Cerebellar cortex (tissue), 1 donor: ENCODE measurements around the gene CHCHD6.
A peak's percentile ranks its signal among the peaks of the same experiment; 100 is the strongest.

Experiments used
- DNase-seq: peaks from one replicate; pipeline ENCODE4 v3.0.0-alpha.2; 2015; ENCODE audit warnings: low spot score

CHCHD6 gene

GRCh38 chr3:126743781-126744180 lies 39.7 kb downstream of the CHCHD6 start:
- no peak for DNase-seq

DNA sequence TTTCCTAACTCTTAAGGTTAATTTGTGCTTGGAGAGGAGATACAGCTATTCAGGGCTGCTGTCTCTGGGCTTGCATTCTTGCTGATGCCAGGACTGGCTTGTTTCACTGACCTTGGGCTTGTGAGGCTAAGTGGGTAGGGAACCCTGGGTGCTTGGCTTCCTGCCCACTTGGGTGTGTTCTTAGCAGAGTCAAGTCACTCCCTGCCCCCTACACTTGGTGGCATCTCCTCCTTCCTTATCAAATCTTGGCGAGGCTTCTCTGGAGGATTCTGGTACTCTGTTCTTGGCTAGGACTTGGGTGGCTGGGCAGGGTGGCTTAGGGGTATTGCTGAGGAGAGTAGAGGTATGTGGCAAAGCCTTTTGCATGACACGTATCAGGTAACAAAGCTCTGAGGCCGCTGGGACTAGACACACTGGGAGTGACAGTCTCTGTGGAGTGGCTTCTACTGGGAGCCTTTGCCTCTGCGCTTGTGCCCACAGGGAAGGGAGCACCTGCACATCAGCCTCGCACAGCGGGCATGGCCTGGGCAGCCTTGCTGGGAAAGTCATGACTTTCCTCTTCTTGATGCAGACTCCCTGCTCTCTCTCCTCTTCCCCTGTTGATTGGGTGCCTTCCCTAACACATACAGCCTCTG lies 41.8 kb downstream of the CHCHD6 start:
- DNase-seq, result no peak

DNA sequence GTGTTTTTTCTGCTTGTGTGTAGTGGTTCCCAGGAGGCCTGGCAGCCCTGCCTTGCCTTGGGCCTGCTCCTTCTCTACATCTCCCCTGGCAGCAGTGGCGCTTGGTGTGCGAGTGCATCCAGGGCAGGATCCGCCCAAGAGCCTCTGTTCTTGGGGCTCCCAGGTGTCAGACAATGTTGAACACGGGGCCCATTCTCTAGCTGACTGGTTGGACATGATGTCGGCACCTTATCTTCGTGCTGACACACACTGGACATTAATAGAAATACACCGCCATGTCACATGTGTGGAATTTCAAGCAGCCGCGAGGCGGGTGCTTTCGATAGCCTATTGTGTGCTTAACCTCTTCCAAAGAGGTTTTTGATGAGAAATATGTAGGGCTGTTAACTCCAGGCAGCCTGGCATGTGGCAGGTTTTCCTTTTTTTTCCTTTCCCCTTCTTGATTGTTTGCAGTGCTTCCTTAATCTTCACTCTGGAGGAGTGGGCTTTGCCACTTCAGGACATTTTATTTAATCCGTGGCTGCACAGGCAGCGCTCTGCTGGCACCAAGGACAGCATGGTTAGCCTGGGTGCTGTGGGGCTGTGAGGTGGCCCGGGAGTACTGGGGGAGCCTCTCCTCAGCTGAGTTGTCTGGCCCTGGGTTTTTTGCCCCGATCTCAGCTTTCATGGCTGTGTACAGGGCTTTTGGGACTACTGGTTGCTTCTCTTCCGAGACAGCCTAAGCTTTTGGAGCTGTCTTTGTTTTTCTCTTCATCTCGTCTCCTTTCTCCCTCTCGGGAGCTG lies 42.5 kb downstream of the CHCHD6 start:
- no peak for DNase-seq

DNA sequence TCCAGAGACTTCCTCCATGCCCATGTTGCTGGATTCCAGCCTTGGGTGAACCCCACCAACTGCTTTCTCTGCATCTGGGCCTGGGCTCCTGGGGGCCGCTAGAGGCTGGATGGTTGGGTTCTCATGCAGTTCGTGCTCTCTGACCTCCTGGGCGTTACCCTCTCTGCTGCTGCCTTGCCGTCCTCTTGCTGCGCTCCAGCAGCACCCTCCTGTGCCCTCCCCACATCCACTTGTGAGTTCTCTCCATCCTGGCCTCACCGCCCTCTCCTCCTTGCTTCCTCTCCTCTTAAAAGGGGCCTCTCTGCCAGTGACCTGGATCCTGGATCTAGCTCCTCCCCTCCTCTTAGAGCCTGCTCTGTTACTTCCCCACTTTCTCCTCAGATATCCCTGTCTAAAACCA lies 43.7 kb downstream of the CHCHD6 start:
- no peak for DNase-seq

DNA sequence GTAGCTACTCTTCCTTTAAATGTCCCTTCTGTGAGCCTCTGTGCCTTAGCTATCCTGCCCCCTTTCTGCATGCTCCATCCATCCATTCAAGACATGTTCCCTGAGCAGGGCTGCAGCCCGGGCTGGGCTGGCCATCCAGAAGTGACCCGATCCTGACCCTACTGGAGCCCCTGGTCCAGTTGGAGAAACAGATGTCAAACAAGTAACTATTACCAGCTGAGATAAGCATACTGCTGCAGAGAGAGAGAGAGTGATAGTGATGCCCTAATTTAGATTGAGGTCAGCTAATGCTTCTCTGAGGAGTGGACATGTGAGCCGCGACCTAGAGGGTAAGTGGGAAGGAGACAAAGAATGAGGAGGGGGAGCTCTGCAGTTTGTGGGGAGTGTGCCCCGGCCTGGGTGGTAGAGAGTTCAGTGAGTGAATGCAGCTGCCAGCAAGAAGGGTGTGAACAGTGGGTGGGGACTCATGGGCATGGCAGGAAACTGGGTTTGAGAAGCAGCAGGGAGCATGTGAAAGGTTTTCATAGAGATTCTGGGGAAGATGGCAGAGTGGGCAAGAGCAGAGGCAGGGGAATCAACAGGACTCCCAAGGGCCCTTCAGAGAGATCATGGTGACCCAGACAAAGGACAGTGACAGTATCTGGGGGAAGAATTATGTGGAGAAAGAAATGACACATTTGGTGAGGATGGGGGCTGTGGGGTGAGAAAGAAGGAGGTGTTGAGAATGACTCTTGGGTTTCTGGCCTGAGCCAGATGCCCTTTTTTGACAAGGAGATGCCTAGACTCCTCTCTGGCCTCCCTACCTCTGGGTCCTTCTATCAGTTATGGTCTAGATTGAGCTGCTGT lies 44.9 kb downstream of the CHCHD6 start:
- no peak for DNase-seq

DNA sequence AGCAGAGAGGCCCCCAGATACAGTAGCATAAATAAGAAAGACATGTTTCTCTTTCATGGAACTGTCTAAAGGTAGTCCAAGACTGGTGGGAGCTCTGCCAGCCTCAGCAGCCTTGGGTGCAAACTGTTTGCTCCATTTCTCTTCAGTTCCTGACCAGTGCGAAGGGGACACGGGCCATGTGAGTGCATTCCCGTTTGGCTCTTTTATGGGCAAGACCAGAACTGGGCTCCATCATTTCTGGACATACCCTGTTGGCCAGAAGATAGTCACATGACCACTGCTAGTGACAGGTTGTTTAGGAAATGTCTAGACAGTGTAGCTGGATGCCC lies 45.5 kb downstream of the CHCHD6 start:
- no peak for DNase-seq

DNA sequence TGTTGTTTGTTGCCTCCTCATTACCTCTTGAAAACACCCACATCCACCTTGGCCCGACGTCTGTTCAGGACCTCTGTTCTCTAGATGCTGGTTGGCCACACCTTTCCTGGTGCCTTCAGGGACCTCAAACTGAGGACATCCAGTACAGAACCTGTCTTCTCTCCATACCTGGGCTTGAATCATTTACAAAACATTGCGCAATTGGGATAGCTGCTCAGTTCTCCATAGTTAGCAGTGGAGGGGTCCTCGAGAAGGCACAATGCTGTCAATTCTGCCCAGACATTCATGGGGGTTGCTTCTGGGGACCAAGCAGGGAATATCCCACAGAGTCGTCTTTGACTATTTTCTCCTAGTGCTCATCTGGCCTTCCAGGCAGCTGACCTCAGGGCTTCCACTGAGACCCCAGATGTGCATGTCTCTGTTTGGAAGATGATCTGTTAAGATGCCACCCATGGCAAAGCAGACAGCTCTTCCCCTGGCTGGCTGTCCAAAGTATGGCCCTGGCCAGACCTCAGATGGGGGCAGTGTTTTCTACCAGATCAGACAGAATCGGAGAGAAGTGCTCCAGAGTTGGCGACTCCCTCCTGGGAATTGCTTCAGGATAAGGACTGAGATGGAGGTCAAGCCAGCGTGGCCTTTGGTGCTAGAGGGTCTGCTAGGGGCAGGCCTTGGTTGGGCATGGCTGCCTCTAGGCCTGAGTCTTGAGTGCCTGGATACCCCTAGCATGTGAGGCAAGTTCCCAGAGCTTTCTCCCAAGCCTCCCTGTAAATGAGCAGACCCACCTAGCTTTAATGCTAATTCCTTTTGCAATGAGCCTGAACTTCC lies 46.1 kb downstream of the CHCHD6 start:
- no peak for DNase-seq

DNA sequence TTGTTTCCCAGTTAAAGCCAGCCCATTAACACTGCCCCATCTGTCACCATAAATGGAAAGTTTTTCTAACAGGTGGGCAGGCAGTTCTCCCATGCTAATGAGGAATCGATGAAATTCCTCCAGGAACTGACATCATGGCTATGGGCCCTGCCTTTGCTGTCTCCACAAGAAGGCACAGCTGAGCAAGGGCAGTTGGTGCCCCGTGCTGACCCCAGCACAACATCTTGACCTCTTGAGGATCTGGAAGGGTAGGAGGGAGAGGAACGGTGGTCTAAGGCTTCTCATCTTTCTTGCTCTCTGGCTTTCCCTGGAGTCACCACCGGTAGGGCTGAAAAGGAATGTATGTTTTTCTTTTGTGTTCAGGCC lies 46.7 kb downstream of the CHCHD6 start:
- DNase-seq, result no peak

- DNase-seq, result no peak
Measured at GRCh38 chr3:126751611-126752302, 47.7 kb downstream of the CHCHD6 start.

GRCh38 chr3:126752303-126753190 lies 48.5 kb downstream of the CHCHD6 start:
- peak; percentile 80 for DNase-seq

DNA sequence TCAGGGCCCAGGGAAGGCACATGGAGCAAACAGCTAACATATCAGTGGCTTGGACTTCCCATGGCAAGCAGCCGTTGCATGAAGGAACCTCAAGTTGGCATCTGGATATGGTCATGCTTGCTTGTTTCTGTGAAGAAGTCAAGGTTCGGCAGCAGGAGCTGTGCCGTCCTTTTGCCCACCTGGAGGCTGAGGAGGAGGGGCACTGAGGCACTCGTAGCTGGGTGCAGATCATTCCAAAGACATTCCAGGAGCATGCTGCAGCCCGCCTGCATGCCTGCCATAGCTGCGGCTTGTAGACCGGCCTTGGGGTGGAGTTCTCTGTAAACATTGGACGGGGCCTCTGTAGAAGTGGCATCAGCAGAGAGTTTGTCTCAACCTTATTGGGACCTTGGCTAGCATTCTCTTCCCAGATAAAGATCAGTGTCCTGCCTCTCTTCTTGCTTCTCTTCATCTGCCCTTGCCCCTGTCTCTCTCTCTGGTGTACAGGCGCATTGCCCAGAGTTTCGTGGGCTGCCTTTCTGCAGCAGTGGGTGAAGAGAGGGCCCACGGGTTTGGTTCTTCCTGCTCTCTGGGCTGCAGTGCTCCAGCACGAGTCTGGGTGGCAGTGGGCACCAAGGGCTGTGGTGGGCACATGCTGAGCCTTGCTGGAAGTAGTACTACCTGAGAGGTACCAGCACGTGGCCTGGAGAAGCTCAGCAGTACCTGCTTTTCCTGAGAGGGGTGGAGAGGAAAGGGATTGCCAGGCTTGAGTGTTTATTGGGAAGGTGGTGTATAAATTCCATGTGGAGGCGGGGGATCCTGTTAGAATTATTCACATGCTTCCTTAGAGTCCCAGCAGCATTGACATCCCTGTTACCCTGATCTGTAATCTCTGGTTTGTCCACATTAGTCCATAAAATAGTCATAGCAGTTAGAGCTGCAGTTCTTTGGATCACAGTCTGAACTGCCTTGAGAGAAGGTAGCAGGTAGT lies 49.4 kb downstream of the CHCHD6 start:
- no peak for DNase-seq

DNA sequence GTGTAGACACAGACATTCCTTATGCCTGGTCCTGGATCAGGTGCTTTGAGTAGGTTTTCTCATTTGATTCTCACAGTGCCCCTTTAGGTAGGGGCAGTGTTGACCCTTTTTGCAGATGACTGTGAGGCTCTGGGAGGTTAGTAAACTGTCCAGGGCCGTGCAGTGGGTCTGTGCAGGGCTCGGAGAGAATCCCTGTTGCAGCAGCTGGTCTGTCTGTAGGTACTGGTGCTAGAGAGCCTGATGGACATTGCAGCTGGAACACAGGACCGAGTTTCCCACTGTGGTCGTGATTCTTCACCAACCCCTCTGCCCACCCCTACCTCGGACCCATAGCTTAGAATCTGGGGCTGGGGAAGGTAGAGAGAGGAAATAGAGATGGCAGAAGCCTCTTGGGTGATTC lies 51.8 kb downstream of the CHCHD6 start:
- DNase-seq, result no peak

DNA sequence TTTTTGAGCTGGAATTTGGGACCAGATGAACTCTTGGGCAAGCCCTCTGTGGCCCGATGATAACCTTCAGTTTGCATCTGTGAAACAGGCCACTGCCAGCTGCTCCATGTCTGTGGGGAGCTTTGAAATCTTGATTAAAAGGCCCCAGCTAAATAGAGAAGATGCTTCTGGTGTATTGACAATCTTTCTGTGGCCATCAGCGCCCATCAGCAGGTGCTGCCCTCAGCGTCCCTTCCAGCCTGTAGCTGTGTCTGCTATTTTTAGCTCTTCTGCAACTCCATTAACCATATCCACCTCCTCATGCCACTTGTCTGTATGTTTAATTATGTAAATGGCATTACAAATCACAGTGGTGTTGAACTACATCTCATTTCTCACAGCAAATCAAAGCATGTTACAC lies 54.0 kb downstream of the CHCHD6 start:
- no peak for DNase-seq

GRCh38 chr3:126758882-126759281 lies 54.8 kb downstream of the CHCHD6 start:
- DNase-seq, result no peak

DNA sequence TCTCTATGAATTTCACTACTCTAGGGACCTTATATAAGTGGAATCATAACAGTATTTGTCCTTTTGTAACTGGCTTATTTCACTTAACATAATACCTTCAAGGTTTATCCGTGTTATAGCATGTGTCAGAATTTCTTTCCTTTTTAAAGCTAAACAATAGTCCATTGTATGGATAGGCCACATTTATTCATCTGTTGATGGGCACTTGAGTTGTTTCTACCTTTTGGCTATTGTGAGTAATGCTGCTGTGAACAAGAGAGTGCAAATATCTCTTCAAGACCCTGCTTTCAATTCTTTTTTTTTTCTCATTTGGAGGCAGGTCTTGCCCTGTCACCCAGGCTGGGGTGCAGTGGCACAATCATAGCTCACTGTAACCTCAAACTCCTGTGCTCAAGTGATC lies 56.5 kb downstream of the CHCHD6 start:
- DNase-seq, result no peak

DNA sequence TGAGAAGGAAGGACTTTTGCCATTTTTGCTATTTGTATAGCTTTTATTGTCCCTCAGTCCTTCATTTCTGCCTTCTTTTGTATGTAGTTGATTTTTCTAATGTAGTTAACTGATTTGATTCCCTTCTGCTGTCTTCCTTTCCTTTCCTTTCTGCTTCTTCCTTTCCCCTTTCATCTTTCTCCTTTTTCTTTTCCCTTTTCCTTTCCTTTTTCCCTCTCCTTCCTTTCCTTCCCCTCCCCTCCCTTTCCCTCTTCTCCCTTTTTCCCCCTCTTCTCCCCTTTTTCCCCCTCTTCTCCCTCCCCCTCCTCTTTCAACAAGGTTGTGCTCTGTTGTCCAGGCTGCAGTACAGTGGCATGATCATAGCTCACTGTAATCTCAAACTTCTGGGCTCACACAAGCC lies 59.0 kb downstream of the CHCHD6 start:
- no peak for DNase-seq

DNA sequence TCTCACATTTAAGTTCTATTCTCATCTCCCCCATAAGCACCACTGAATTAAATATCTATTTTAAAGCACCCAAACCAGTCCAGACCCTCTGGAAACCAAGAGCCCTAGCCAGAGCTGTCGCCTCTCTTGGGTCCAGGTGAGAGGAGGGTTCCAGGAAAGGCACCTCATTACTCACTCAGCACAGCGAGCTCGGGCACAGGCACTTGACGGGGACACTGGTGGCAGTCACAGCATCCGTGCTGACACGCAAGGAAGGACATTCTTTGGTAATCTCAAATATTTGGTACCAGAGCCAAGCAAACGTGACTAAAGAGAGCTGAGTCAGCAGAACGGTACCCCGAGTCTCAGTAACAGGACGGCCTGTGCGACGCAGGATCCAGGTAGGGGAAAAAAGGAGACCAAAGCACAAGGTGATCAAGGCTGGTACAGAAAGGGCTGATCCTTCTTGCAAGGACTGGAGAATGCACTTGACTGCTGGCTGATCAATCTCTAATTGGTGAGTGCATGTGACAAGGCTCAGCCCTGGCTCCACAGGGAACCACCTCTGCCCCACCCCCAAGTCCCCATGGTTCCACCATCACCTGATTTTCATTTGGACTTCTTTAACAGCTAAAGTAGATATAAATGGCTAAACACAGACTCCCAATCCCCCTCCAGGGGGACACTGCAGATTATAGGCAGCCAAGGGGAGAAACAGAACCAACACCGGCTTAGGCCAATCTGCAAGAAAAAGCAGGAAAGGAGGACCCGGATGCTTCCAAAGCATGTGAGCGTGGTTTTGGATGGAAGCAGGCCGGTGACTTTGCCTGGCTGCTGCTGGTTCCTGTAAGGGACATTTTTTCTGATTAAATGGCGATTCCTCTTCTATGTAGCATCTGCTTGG lies 61.4 kb downstream of the CHCHD6 start:
- no peak for DNase-seq

DNA sequence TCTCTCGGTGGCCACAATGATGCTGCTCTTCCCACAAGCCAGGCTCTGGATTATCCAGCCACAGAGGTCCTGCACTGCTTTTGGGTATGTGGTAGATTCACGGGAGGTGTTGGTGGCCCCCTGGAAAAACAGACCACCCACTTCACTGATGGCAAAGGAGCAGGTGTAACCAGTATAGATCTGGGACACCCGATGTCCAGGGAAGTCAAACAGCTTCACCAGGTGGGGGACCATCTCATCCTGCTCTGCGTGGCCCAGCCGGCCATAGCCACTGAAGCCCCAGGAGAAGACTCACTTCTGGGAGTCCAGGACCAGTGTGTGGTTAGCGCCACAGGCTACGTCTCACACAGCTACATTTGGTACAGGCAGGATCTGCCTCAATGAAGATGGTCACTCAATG lies 62.6 kb downstream of the CHCHD6 start:
- no peak for DNase-seq
